ENCODE measurements around the gene TTBK1. TPM values are rescaled to one million over a fixed set of nuclear protein-coding genes. Genes with fewer than 3 reads are reported as not detected.

Gene TTBK1
- polyA plus RNA-seq, 1 of the 3 experiments (the other 2 are of a cell fraction): 0.94 TPM

DNA sequence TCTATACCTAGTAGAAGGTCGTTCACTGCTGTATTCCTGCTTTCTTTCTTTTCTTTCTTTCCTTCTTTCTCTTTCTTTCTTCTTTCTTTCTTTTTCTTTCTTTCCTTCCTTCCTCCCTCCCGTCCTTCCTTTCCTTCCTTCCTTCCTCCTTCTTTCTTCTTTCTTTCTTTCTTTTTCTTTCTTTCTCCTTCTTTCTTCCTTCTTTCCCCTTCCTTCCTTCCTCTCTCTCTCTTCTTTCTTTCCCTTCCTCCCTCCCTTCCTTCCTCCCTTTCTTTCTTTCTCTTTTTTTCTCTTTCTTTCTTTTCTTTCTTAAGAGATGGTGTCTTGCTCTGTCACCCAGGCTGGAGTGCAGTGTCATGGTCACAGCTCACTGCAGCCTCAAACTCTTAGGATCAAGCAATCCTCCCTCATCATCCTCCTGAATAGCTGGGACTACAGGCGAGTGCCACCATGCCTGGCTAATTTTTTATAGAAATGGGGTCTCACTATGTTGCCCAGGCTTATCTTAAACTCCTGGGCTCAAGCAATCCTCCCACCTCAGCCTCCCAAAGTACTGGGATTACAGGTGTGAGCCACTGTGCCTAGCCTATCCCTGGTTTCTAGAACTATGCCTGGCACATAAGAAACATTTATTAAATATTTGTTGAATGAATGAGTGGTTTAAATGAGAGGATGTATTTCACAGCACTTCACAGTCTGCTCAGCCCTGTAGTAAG, 11.4 kb upstream of the TTBK1 start:
- Histone ChIP-seq H3K4me1 (ENCODE audit: control insufficient read depth in 1 of 2, insufficient read depth in 2 of 2, low read depth in 1 of 2, low read length in 1 of 2) (peaks cover 0 to 4% of the 10 kb centered on the region in 2 experiments; a peak in 1 of 4 replicates), H3K4me2 (no peak overlapping the region), H3K27ac (ENCODE audit: low read depth in 2 of 2, low read length in 1 of 2) (no peak overlapping the region), H3K9me2 (no peaks in the 10 kb centered on the region), H3K9ac (no peak overlapping the region), H3K36me3 (replicated peaks in 1 of 2; ENCODE audit: control insufficient read depth in 1 of 2, insufficient read depth in 2 of 2, low read length in 1 of 2) (no peaks in the 10 kb centered on the region), H2AFZ (ENCODE audit: low read depth) (no peak overlapping the region), H3F3A (replicated peaks; ENCODE audit: insufficient read depth) (no peaks in the 10 kb centered on the region), H3K9me3 (no peaks in the 10 kb centered on the region), H3K27me3 (ENCODE audit: insufficient read depth) (peaks cover 11% of the 10 kb centered on the region; the same call in 1 of the 2 replicates), H3K79me2 (ENCODE audit: insufficient read depth) (peaks cover 5% of the 10 kb centered on the region; the same call in 1 of the 2 replicates), H3K4me3 (ENCODE audit: low read depth in 2 of 2, low read length in 1 of 2) (no peak overlapping the region), H4K20me1 (ENCODE audit: insufficient read depth) (no peaks in the 10 kb centered on the region)
- ChIA-PET CTCF (interaction anchor here (0.6 to 1.1 kb wide), 3 partner anchors 9 to 275 kb away, joined by 3 read pairs; no protein-coding TSS in a partner anchor), POLR2A (no interaction called here)
- no peak for DNase-seq
- WGBS (ENCODE audit: low lambda C conversion rate): 22% methylated on average over 3 of the region's 3 CpGs
- no peak for TF ChIP-seq RCOR1 (IDR thresholded peaks at IDR 0.05; ENCODE audit: low read length)
- no peak for TF ChIP-seq FOXJ3 (CRISPR knock-in tag; IDR thresholded peaks at IDR 0.05)
- no peak for TF ChIP-seq TCF12 (IDR thresholded peaks at IDR 0.05)
- TF ChIP-seq FOSL2 (IDR thresholded peaks at IDR 0.05; ENCODE audit: borderline replicate concordance, low read depth): no peak
- TF ChIP-seq NFIC (IDR thresholded peaks at IDR 0.05; ENCODE audit: borderline replicate concordance): no peak

DNA sequence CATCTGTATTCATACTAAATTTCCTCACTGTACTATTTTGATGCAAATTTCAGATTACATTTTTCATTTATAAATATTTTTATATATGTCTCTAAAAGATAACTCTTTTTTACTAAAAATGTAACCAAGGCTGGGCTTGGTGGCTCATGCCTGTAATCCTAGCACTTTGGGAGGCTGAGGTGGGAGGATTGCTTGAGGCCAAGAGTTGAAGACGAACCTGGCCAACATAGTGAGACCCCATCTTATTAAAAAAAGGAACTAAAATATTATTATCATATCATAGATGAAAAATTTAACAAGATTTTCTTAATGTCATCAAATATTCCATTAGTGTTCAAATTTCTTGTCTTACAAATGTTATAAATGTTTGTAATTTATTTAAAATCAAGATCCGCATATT, 7.4 kb upstream of the TTBK1 start:
- ChIA-PET POLR2A (no interaction called here), CTCF (no interaction called here)
- H3K9me3 ChIP-seq: no peaks in the 10 kb centered on the region
- DNase-seq: no peak
- no peaks in the 10 kb centered on the region for H3K79me2 ChIP-seq (ENCODE audit: insufficient read depth)
- no peaks in the 10 kb centered on the region for H3K9me2 ChIP-seq
- WGBS (ENCODE audit: low lambda C conversion rate): 68% methylated on average over 2 of the region's 2 CpGs
- no peak overlapping the region for H3K4me2 ChIP-seq
- no peak overlapping the region for H2AFZ ChIP-seq (ENCODE audit: low read depth)
- H3K36me3 ChIP-seq (replicated peaks in 1 of 2; ENCODE audit: control insufficient read depth in 1 of 2, insufficient read depth in 2 of 2, low read length in 1 of 2): no peaks in the 10 kb centered on the region
- no peak overlapping the region for H3K4me3 ChIP-seq (ENCODE audit: low read depth in 2 of 2, low read length in 1 of 2)
- H3K9ac ChIP-seq: no peak overlapping the region
- no peak overlapping the region for H3K27ac ChIP-seq (ENCODE audit: low read depth in 2 of 2, low read length in 1 of 2)
- no peaks in the 10 kb centered on the region for H3F3A ChIP-seq (replicated peaks; ENCODE audit: insufficient read depth)
- no peaks in the 10 kb centered on the region for H4K20me1 ChIP-seq (ENCODE audit: insufficient read depth)
- H3K4me1 ChIP-seq (ENCODE audit: control insufficient read depth in 1 of 2, insufficient read depth in 2 of 2, low read depth in 1 of 2, low read length in 1 of 2): no peaks in the 10 kb centered on the region
- peaks cover 16% of the 10 kb centered on the region for H3K27me3 ChIP-seq (ENCODE audit: insufficient read depth)
- no peak for TF ChIP-seq MEF2A (IDR thresholded peaks at IDR 0.05; ENCODE audit: borderline replicate concordance, low read depth)

DNA sequence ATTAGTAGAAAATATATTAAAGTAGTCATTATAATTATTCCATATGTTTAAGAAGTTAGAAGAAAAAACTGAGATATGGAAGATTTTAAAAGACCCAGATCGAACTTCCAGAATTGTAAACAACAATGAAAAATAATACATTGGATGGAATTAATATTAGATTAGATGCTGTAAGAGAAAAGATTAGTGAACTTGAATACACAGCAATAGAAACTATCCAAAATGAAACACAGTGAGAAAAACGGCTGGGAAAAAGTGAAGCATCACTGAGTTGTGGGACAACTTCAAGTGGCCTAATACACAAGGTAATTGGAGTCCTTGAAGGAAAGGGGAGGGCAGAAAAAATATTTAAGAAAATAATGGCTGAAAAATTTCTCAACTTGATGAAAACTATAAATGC, 4.2 kb upstream of the TTBK1 start:
- no peaks in the 10 kb centered on the region for H4K20me1 ChIP-seq (ENCODE audit: insufficient read depth)
- H3K79me2 ChIP-seq (ENCODE audit: insufficient read depth): no peaks in the 10 kb centered on the region
- 3% methylated on average over 2 of the region's 2 CpGs for WGBS (ENCODE audit: low lambda C conversion rate)
- H3K4me2 ChIP-seq: no peak overlapping the region
- peaks cover 26% of the 10 kb centered on the region for H3K27me3 ChIP-seq (ENCODE audit: insufficient read depth)
- no peaks in the 10 kb centered on the region for H3K9me2 ChIP-seq
- POLR2A ChIA-PET: no interaction called here
- H3K27ac ChIP-seq (ENCODE audit: low read depth in 2 of 2, low read length in 1 of 2): no peak overlapping the region
- no peaks in the 10 kb centered on the region for H3K9me3 ChIP-seq
- DNase-seq: no peak
- no peak overlapping the region for H3K9ac ChIP-seq
- no peaks in the 10 kb centered on the region for H3K36me3 ChIP-seq (replicated peaks in 1 of 2; ENCODE audit: control insufficient read depth in 1 of 2, insufficient read depth in 2 of 2, low read length in 1 of 2)
- no peak overlapping the region for H2AFZ ChIP-seq (ENCODE audit: low read depth)
- TF ChIP-seq TAF1 (IDR thresholded peaks at IDR 0.05; ENCODE audit: borderline replicate concordance, low read depth, low read length): no peak
- no peak for TF ChIP-seq FOXM1 (IDR thresholded peaks at IDR 0.05; ENCODE audit: low read depth)
- TF ChIP-seq, protein P1, sequence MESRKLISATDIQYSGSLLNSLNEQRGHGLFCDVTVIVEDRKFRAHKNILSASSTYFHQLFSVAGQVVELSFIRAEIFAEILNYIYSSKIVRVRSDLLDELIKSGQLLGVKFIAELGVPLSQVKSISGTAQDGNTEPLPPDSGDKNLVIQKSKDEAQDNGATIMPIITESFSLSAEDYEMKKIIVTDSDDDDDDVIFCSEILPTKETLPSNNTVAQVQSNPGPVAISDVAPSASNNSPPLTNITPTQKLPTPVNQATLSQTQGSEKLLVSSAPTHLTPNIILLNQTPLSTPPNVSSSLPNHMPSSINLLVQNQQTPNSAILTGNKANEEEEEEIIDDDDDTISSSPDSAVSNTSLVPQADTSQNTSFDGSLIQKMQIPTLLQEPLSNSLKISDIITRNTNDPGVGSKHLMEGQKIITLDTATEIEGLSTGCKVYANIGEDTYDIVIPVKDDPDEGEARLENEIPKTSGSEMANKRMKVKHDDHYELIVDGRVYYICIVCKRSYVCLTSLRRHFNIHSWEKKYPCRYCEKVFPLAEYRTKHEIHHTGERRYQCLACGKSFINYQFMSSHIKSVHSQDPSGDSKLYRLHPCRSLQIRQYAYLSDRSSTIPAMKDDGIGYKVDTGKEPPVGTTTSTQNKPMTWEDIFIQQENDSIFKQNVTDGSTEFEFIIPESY (IDR thresholded peaks at IDR 0.05; ENCODE audit: borderline replicate concordance, low read depth): no peak
- no peak for TF ChIP-seq MXI1 (IDR thresholded peaks at IDR 0.05; ENCODE audit: low read depth, low read length)
- TF ChIP-seq RXRA (IDR thresholded peaks at IDR 0.05; ENCODE audit: borderline replicate concordance, low read depth): no peak
- no peak for TF ChIP-seq GABPA (IDR thresholded peaks at IDR 0.05; ENCODE audit: low read depth)
- no peak for TF ChIP-seq NFIC (IDR thresholded peaks at IDR 0.05; ENCODE audit: borderline replicate concordance)
- TF ChIP-seq, protein P2, sequence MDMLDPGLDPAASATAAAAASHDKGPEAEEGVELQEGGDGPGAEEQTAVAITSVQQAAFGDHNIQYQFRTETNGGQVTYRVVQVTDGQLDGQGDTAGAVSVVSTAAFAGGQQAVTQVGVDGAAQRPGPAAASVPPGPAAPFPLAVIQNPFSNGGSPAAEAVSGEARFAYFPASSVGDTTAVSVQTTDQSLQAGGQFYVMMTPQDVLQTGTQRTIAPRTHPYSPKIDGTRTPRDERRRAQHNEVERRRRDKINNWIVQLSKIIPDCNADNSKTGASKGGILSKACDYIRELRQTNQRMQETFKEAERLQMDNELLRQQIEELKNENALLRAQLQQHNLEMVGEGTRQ (IDR thresholded peaks at IDR 0.05; ENCODE audit: borderline replicate concordance, low read depth, low read length): no peak
- H3F3A ChIP-seq (replicated peaks; ENCODE audit: insufficient read depth): no peaks in the 10 kb centered on the region
- H3K4me1 ChIP-seq (ENCODE audit: control insufficient read depth in 1 of 2, insufficient read depth in 2 of 2, low read depth in 1 of 2, low read length in 1 of 2): peaks cover 0 to 4% of the 10 kb centered on the region in 2 experiments; a peak in 1 of 4 replicates
- no peak overlapping the region for H3K4me3 ChIP-seq (ENCODE audit: low read depth in 2 of 2, low read length in 1 of 2)
- CTCF ChIA-PET: interaction anchor here (2.1 kb wide), 1 partner anchor 9 kb away, joined by 19 read pairs; the partner anchor contains the start of gene DNPH1
